Measurements from ENCODE around the gene TRIM52. TPM values are rescaled to one million over a fixed set of nuclear protein-coding genes. Genes with fewer than 3 reads are reported as not detected.

TRIM52 gene
- total and polyA plus RNA-seq, 2 of the 13 experiments (the other 11 are each of a cell fraction or from before 2014, with no cell fraction given), result 7.2 to 11.6 TPM

DNA sequence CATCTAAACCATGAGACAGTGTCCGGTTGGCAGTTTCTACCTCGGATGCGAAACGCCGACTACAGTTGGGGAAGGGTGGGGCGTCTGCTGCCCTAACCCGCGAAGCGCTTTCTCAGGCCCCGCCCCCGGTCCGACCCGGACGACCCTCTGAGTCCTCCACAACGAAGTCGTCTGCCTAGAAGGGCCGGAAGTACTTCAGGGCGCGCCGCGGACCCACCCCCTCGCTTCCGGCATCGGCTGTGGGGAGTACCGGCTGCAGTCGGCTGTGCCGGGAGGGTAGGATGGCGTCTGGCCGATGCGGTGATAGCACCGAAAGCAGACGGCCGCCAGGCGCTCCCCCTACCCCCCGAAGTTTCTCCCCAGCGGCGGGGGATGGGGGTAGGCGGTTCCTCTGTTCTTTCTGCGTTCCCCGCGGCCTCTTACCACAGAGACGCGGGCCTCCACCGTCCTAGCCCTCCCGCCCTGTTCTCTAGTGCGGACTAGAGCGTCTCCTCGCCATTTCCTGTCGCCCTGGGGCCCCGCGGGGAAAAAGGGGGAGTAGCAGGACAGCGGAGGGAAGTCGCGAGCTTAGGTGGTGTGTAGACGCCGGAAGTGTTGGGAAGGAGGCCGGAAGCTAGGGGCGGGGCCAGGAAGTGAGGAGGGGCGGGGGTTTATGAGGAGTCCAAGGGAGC lies 37.8 kb downstream of the TRIM52 start, which contains the start of gene TRIM41 (continued):
- TF ChIP-seq MIXL1 (CRISPR knock-in tag; IDR thresholded peaks at IDR 0.05) (no peak; the same call in 1 of the 2 replicates), CREB1 (IDR thresholded peaks at IDR 0.05) (peak; percentile 26; the same call in 1 of the 2 replicates), CREB1 (CRISPR knock-in tag; IDR thresholded peaks at IDR 0.05) (no peak), ZFAT (CRISPR knock-in tag; conservative IDR thresholded peaks at IDR 0.05) (no peak), MTF1 (CRISPR knock-in tag; IDR thresholded peaks at IDR 0.05) (no peak), SNRNP70 (IDR thresholded peaks at IDR 0.05; ENCODE audit: low read depth, low read length) (no peak), ZNF451 (CRISPR knock-in tag; IDR thresholded peaks at IDR 0.05) (0 out of 2 replicates have a peak, but pooled peaks have one; percentile 74), ZNF326 (CRISPR knock-in tag; IDR thresholded peaks at IDR 0.05; ENCODE audit: borderline replicate concordance) (no peak), BCL6 (CRISPR knock-in tag; IDR thresholded peaks at IDR 0.05) (no peak; the same call in 1 of the 2 replicates), HOXA7 (CRISPR knock-in tag; IDR thresholded peaks at IDR 0.05) (no peak), EEA1 (CRISPR knock-in tag; IDR thresholded peaks at IDR 0.05; ENCODE audit: borderline replicate concordance) (no peak; the same call in 1 of the 2 replicates), CC2D1A (CRISPR knock-in tag; IDR thresholded peaks at IDR 0.05) (no peak), SALL2 (CRISPR knock-in tag; IDR thresholded peaks at IDR 0.05) (peak; percentile 77), BRD4 (CRISPR knock-in tag; IDR thresholded peaks at IDR 0.05) (peak; percentile 46; the same call in 1 of the 2 replicates), ZNF24 (IDR thresholded peaks at IDR 0.05) (no peak), HIVEP1 (CRISPR knock-in tag; IDR thresholded peaks at IDR 0.05) (peak; percentile 78), CREM (IDR thresholded peaks at IDR 0.05) (peak; percentile 92), CREM (CRISPR knock-in tag; IDR thresholded peaks at IDR 0.05) (no peak), NR2F6 (IDR thresholded peaks at IDR 0.05) (no peak), NR2F6 (CRISPR knock-in tag; IDR thresholded peaks at IDR 0.05) (peak; percentile 14; the same call in 1 of the 2 replicates), STAG1 (CRISPR knock-in tag; IDR thresholded peaks at IDR 0.05) (no peak), MXD3 (CRISPR knock-in tag; IDR thresholded peaks at IDR 0.05) (no peak), MTA1 (CRISPR knock-in tag; IDR thresholded peaks at IDR 0.05; ENCODE audit: borderline replicate concordance) (0 out of 2 replicates have a peak, but pooled peaks have one; percentile 52), HDAC6 (IDR thresholded peaks at IDR 0.05; ENCODE audit: low read depth, low read length) (no peak), FOXK1 (CRISPR knock-in tag; IDR thresholded peaks at IDR 0.05; ENCODE audit: borderline replicate concordance, low read depth) (peak; percentile 92; the same call in 1 of the 2 replicates), ZBTB7A (CRISPR knock-in tag; IDR thresholded peaks at IDR 0.05) (no peak), ZNF639 (CRISPR knock-in tag; conservative IDR thresholded peaks at IDR 0.05) (peak; percentile 93), ZKSCAN1 (IDR thresholded peaks at IDR 0.05; ENCODE audit: low read length) (no peak), FOXM1 (CRISPR knock-in tag; IDR thresholded peaks at IDR 0.05) (no peak)
- TF ChIP-seq, protein P1, sequence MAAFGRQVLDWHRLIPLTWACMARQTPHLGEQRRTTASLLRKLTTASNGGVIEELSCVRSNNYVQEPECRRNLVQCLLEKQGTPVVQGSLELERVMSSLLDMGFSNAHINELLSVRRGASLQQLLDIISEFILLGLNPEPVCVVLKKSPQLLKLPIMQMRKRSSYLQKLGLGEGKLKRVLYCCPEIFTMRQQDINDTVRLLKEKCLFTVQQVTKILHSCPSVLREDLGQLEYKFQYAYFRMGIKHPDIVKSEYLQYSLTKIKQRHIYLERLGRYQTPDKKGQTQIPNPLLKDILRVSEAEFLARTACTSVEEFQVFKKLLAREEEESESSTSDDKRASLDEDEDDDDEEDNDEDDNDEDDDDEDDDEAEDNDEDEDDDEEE (CRISPR knock-in tag; IDR thresholded peaks at IDR 0.05), result no peak; the same call in 1 of the 2 replicates
- TF ChIP-seq, protein P2, sequence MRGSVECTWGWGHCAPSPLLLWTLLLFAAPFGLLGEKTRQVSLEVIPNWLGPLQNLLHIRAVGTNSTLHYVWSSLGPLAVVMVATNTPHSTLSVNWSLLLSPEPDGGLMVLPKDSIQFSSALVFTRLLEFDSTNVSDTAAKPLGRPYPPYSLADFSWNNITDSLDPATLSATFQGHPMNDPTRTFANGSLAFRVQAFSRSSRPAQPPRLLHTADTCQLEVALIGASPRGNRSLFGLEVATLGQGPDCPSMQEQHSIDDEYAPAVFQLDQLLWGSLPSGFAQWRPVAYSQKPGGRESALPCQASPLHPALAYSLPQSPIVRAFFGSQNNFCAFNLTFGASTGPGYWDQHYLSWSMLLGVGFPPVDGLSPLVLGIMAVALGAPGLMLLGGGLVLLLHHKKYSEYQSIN (CRISPR knock-in tag; IDR thresholded peaks at IDR 0.05; ENCODE audit: borderline replicate concordance), result no peak

Measured in HepG2 (cell line).